Fibroblast of skin of left biceps (primary cell): Measurements from ENCODE around the gene GPR15LG.

ENCODE experiments used
- DNase-seq, 2 experiments: peaks; one replicate each; pipeline ENCODE4 v3.0.0-alpha.2; 2013; ENCODE audit warnings: low read depth in 2 of 2

The GPR15LG gene

DNA sequence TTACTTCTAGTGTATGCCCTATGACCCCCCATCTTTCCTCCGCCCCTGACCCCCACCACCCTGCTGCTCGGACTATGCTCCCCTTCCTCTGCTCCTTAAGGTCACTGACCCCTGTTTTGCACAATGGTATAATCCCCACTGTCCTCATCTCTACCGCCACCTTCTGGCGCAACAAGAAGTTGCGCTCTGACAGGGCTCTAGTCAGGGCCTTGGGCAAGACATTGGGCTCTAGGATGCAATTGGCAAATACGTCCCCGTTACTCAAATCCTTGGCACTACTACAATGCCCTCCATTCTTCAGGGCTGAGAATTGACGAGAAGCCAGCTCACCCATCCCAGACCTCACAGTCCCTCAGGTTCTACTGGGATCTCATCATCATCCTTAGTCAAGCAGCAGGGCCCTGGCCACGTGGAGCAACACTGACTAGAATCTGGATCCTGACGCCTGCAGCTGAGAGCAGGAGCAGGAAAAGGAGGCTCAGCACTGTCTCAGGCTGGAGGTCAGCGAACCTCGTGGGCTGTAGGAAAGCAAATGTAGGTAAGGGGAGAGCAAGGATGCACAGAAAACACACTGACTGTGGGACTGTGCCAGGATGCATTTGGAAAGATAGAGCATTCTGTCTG lies 41.1 kb downstream of the GPR15LG start:
- no peak for DNase-seq

DNA sequence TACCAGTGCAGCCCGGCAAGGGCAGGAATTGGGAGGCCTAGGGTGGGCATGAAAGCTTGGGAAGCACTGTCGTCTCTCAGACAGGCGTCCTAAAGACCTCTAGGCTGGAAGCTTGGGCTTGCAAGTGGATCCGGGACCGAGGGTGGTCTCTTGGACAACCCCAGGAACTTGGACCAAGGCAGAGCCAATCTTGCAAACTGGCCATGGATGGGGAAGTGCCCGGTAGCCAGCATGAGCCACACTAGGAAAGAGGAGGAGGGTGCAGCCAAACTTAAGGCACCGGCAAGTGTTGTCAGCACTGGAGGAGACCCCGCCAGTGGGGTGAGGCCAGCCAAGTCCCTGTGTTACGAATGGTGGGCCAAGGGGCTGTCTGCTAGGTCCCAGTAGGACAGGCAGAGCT lies 43.2 kb downstream of the GPR15LG start:
- no peak for DNase-seq

DNA sequence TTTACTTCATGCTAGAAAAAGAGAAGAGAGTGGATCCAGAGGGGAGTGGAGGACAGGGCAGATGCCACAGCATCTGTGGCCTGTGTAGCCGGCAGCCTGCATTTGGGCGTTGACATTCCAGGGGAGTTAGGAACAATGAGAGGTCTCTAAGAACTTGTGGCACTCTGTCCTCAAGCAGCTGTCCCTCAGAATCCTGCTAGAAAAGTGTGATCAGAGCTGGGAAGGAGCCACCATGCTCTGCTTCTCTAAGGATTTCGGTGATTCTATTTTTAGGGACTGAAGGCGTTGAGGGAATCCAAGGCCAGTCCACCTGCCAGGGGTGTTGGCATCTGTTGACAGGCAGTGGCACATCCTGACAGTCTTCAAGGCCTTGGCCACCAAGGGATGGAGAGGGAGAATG lies 44.1 kb downstream of the GPR15LG start:
- no peak for DNase-seq

DNA sequence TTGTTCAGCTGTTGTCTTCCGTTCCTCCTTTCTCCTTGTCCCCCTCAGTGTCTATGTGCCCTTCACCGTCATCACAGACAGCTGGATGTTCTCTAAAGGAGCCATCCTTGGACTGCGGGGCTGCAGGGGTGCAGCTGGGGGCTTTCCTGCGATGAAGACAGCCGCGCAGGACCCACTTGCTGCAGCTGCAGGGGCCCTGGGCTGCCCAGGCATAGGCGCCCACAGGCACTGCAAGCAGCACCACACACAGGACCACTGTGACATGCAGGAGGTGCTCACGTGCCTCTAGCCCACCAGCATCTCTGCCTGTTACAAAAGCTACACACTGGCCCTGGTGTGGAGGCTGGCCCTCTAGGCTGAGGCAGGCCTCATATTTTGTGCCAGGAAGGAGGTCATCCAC lies 48.3 kb downstream of the GPR15LG start:
- DNase-seq: no peak

DNA sequence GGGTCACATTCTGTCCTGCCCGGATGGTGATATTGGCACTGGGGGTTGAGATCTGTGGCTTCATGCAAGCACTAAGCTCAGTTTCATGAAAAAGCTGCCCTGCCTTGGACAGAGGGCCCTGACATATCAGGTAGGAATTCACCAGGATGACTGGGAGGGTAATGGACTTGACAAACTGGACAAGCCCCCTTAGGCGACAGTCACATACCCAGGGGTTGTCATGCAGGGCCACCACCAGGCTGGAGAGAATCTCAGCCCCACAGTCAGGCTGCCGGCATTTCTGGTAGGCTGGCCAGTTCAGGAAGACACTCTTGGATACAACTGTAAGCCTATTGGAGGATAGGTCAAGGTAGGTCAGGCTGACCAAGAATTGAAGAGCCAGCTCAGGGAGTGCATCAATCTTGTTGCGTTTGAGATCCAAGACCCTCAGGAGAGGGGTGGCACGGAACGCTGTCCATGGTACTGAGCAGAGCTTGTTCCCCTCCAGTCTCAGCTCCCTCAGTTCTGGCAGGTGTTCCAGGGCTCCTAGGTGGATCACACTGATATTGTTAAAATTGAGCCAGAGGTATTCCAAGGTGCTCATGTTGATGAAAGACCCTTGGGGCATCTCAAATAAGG lies 50.9 kb downstream of the GPR15LG start:
- no peak for DNase-seq

DNA sequence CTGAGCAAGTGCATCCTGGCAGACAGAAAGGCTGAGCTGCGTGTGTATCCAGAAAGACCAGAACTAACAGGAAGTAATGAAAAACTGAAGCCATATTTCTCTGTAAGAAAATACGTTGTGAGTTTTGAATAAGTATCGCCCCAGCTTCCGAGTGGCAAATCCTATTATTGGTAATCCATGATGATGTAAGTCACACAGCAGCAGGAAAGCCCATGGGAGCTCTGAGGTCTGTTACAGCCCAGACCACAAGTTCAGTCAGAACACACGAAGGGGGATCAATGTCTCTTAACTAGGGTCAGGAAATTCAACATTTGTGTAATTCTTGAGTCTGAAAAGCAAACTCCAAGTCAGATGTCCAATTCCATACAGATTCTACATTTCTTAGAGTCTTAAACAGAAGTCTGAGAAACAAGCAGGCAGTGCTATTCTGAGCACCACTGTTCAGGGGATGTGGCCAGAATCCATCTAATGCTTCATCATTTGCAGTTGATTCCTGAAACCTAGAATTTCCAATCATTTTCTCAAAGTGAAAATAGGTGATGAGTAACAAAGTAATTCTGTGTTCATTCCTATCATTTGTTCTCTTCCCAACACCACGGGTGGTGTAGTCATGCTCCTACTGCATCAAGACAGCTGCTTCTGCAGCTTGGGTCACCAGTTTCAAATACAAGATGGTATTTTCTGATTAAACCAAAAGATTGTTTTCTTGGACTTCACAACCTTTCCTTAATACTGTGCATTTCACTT lies 52.0 kb downstream of the GPR15LG start, which contains the start of gene LRIT2:
Gene LRIT2 (minus strand): TSS at position 118 of the 747 bp plus-strand sequence. CDS start 24 bp downstream, at position 94.
- DNase-seq: no peak

DNA sequence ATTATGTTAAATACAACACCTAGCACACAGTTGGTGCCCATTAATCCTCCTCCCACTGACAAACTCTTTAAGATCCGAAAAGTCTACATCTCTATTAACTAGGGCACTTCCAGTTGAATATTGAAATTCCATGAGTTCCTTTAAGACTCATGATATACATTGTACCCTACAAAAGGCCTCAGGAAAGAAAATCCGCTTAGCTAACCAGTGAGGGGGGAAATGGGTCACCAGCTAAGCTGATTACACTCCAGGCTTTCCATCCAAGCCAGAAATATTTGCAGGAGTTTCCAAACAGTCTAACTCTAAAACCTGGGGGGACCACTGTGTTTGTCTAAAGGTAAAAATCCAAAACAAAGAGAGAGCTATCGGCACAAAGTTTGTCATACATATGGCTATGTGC lies 53.0 kb downstream of the GPR15LG start:
- no peak for DNase-seq

DNA sequence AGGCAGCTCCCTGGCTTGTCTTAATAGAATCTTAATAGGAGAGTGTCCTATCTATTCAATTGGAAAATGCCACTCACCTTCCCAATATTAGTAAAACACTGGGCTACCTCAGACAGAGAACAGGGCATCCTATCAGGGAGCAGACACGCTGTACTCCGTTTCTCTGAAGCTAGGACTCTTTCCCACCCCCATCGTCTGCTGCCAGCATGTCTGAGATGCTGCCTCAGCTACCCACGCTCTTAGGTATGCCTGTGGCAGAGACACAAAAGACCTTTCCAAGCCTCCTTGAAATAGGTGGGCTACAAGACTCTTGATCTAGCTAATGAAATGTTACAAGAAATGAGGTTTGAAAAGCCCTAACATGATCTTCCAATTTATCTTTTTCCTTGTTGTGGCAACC lies 54.2 kb downstream of the GPR15LG start:
- no peak for DNase-seq

DNA sequence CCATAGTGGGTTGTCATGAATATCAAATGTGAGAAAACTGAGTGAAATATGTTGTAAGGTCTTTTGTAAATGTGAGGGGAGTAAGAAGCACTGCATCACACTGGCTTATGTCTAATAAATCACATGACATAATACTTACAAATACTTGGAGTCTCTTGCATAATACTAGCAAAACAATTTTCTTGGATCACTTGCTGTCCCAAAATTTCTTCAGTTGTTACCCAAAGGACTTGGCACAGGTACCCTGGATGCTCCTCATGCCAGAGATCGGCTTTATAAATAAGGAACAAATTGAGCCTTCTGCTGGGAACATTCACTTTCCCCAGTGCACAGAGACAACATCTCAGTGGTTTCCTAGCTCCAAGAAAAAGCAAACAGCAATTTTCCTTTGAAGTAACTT lies 56.8 kb downstream of the GPR15LG start:
- DNase-seq: no peak

DNA sequence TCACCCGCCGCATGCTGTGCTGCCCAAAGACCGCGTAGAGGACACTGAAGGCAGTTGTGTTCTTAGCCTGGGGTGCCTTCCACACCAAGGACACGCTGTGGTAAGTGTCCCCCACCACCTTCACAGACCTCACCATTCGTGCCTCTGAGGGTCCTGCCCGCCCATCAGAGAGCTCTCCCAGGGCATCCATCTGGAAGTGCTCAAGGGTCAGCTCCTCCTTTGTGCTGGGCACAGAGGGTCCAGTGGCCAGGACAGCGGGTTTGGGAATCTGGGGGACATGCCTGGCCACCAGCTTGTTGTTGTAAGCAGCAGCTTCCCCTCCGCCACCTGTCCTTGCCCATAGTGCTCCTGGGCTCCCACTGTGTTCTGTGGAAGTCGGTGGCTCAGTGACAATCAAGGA lies 58.8 kb downstream of the GPR15LG start:
- no peak for DNase-seq

DNA sequence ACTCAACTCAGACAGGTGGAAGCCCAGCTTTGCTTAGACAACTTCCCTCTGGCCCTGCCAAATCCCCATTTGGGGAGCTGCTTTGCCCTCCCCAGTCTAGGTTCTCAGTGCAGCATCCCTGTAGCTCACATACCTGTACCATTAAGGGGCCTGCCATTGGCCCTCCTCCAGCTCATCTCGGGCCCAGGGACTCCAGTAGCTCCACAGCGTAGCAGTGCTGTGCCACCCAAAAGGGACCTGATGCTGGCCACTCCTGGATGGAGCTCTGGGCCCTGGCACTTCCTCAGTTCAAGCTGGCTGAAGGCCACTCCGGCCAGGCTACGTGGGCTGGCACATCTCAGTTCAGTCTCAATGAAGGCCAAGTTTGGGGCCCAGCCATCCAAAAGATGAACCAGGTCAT lies 60.3 kb downstream of the GPR15LG start:
- no peak for DNase-seq

DNA sequence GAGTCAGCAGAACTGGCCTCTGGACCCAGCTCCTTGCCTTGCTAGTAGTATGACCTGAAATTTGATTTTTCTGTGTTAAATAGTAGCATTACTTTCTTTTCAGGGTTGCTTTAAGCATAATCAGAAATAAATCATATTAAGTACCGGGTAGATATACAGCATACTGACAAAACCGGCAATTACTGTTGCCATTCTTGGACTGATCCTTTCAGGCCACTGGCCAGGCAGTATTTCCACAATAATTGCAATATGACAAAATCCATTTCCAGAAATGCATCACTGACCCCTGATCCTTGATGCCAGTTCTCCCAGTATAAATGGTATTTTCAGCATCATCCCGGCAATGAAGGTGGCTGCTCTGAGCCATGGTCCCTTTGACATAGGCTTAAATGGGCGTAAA lies 60.9 kb downstream of the GPR15LG start:
- no peak for DNase-seq
